ENCODE measurements around the gene ZNF19. TPM values are rescaled to one million over a fixed set of nuclear protein-coding genes. Genes with fewer than 3 reads are reported as not detected.

The ZNF19 gene
- total and polyA plus RNA-seq, 2 donors (not counting 1 experiment from before 2014, with no cell fraction given), result 1.8 to 3.3 TPM

- Histone ChIP-seq H3K79me2 (ENCODE audit: control insufficient read depth, insufficient read depth, low read length) (no peaks in the 10 kb centered on the region), H3K9me3 (ENCODE audit: control insufficient read depth, insufficient read depth, low read depth, low read length) (no peaks in the 10 kb centered on the region), H2AFZ (ENCODE audit: low read length) (no peak overlapping the region), H3K27me3 (ENCODE audit: control insufficient read depth, insufficient read depth, low read length) (peaks cover 5% of the 10 kb centered on the region), H3K4me2 (ENCODE audit: extremely low read depth, insufficient read depth, low read length) (no peak overlapping the region), H4K20me1 (ENCODE audit: control insufficient read depth, extremely low read depth, insufficient read depth, low read length) (no peaks in the 10 kb centered on the region), H3K4me3 (replicated peaks in 1 of 4; ENCODE audit: control extremely low read depth in 1 of 4, insufficient read depth in 1 of 4, low read depth in 3 of 4, low read length in 4 of 4) (no peak overlapping the region), H3K36me3 (ENCODE audit: control insufficient read depth, insufficient read depth, low read length) (no peaks in the 10 kb centered on the region), H3K9ac (ENCODE audit: insufficient read depth, low read length) (no peak overlapping the region), H3K4me1 (ENCODE audit: control insufficient read depth, extremely low read depth, insufficient read depth, low read length) (no peaks in the 10 kb centered on the region), H3K27ac (ENCODE audit: insufficient read depth, low read length) (no peak overlapping the region)
- no peak for TF ChIP-seq EZH2 (IDR thresholded peaks at IDR 0.05; ENCODE audit: low read length, missing control alignments)
- TF ChIP-seq CTCF (conservative IDR thresholded peaks at IDR 0.05 in 1 of 2, IDR thresholded peaks at IDR 0.05 in 1 of 2; ENCODE audit: low read depth in 1 of 2, low read length in 2 of 2), result no peak
- DNase-seq (ENCODE audit: low read depth in 2 of 2), result no peak
Measured at GRCh38 chr16:71430744-71431143, 58.4 kb downstream of the ZNF19 start.

GRCh38 chr16:71429581-71429980 lies 59.5 kb downstream of the ZNF19 start:
- no peak overlapping the region for H3K27ac ChIP-seq (ENCODE audit: insufficient read depth, low read length)
- H3K36me3 ChIP-seq (ENCODE audit: control insufficient read depth, insufficient read depth, low read length), result no peaks in the 10 kb centered on the region
- H3K27me3 ChIP-seq (ENCODE audit: control insufficient read depth, insufficient read depth, low read length), result peaks cover 7% of the 10 kb centered on the region
- TF ChIP-seq EZH2 (IDR thresholded peaks at IDR 0.05; ENCODE audit: low read length, missing control alignments), result no peak
- TF ChIP-seq CTCF (conservative IDR thresholded peaks at IDR 0.05 in 1 of 2, IDR thresholded peaks at IDR 0.05 in 1 of 2; ENCODE audit: low read depth in 1 of 2, low read length in 2 of 2), result no peak
- no peak overlapping the region for H3K4me2 ChIP-seq (ENCODE audit: extremely low read depth, insufficient read depth, low read length)
- no peaks in the 10 kb centered on the region for H4K20me1 ChIP-seq (ENCODE audit: control insufficient read depth, extremely low read depth, insufficient read depth, low read length)
- no peak overlapping the region for H3K4me3 ChIP-seq (replicated peaks in 1 of 4; ENCODE audit: control extremely low read depth in 1 of 4, insufficient read depth in 1 of 4, low read depth in 3 of 4, low read length in 4 of 4)
- no peaks in the 10 kb centered on the region for H3K4me1 ChIP-seq (ENCODE audit: control insufficient read depth, extremely low read depth, insufficient read depth, low read length)
- no peak overlapping the region for H3K9ac ChIP-seq (ENCODE audit: insufficient read depth, low read length)
- no peaks in the 10 kb centered on the region for H3K79me2 ChIP-seq (ENCODE audit: control insufficient read depth, insufficient read depth, low read length)
- no peak overlapping the region for H2AFZ ChIP-seq (ENCODE audit: low read length)
- DNase-seq (ENCODE audit: low read depth in 2 of 2), result no peak
- H3K9me3 ChIP-seq (ENCODE audit: control insufficient read depth, insufficient read depth, low read depth, low read length), result no peaks in the 10 kb centered on the region

DNA sequence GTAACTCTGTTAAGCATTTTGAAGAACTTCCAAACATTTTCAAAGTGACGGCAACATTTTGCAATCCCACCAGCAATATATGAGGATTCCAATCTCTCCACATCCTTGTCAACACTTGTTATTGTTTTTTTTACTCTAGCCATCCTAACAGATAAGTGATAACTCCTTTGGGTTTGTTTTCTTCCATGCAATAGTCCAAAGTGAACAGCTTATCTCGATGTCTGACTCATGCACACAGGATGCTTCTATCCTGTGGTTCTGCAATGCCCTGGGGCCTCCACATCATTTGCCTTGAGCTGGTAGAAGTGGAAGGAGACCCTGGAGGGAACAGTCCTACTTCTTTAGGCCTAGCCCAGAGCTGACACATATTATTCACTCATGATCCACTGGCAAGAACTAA lies 60.2 kb downstream of the ZNF19 start:
- Histone ChIP-seq H3K27me3 (ENCODE audit: control insufficient read depth, insufficient read depth, low read length) (peaks cover 7% of the 10 kb centered on the region), H3K4me1 (ENCODE audit: control insufficient read depth, extremely low read depth, insufficient read depth, low read length) (no peaks in the 10 kb centered on the region), H3K79me2 (ENCODE audit: control insufficient read depth, insufficient read depth, low read length) (no peaks in the 10 kb centered on the region), H3K27ac (ENCODE audit: insufficient read depth, low read length) (no peak overlapping the region), H3K36me3 (ENCODE audit: control insufficient read depth, insufficient read depth, low read length) (no peaks in the 10 kb centered on the region), H3K9me3 (ENCODE audit: control insufficient read depth, insufficient read depth, low read depth, low read length) (no peaks in the 10 kb centered on the region), H3K4me2 (ENCODE audit: extremely low read depth, insufficient read depth, low read length) (no peak overlapping the region), H3K9ac (ENCODE audit: insufficient read depth, low read length) (no peak overlapping the region), H3K4me3 (replicated peaks in 1 of 4; ENCODE audit: control extremely low read depth in 1 of 4, insufficient read depth in 1 of 4, low read depth in 3 of 4, low read length in 4 of 4) (no peak overlapping the region), H4K20me1 (ENCODE audit: control insufficient read depth, extremely low read depth, insufficient read depth, low read length) (no peaks in the 10 kb centered on the region), H2AFZ (ENCODE audit: low read length) (no peak overlapping the region)
- DNase-seq (ENCODE audit: low read depth in 2 of 2), result no peak
- no peak for TF ChIP-seq CTCF (conservative IDR thresholded peaks at IDR 0.05 in 1 of 2, IDR thresholded peaks at IDR 0.05 in 1 of 2; ENCODE audit: low read depth in 1 of 2, low read length in 2 of 2)
- no peak for TF ChIP-seq EZH2 (IDR thresholded peaks at IDR 0.05; ENCODE audit: low read length, missing control alignments)
